CD4-positive, alpha-beta T cell treated with Interleukin-17A for 4 hours (primary cell): ENCODE measurements around the gene RHOBTB3.
"Not testable (repeated sequence)": the region's sequence is repeated elsewhere in the genome, so short reads cannot be mapped to it uniquely, and the experiment has no call there.

Experiments used
- DNase-seq: peaks from one replicate; pipeline ENCODE4 v3.0.0-alpha.2; 2020; ENCODE audit warnings: mixed read lengths

Gene RHOBTB3

GRCh38 chr5:95822542-95823181, 91.5 kb downstream of the RHOBTB3 start, which contains the start of gene GLRX:
GLRX (minus strand) TSS chr5:95822726; CDS start chr5:95822662, 64 bp downstream.
- peak; percentile 75 for DNase-seq

GRCh38 chr5:95823218-95823737, 92.1 kb downstream of the RHOBTB3 start:
- no peak for DNase-seq

- DNase-seq: peak; percentile 81
These were observed 92.8 kb downstream of the RHOBTB3 start for GRCh38 chr5:95823738-95824609.

GRCh38 chr5:95824747-95825146, 93.6 kb downstream of the RHOBTB3 start:
- DNase-seq: no peak

GRCh38 chr5:95825495-95825894, 94.4 kb downstream of the RHOBTB3 start:
- DNase-seq: no peak

GRCh38 chr5:95826949-95827891, 96.1 kb downstream of the RHOBTB3 start:
- no peak for DNase-seq

GRCh38 chr5:95827892-95828246, 96.7 kb downstream of the RHOBTB3 start:
- DNase-seq: no peak

- DNase-seq: no peak
These were observed 99.1 kb downstream of the RHOBTB3 start for GRCh38 chr5:95830226-95830625.

GRCh38 chr5:95832664-95833063, 101.5 kb downstream of the RHOBTB3 start:
- DNase-seq: no peak

GRCh38 chr5:95835682-95836385, 104.7 kb downstream of the RHOBTB3 start:
- DNase-seq: peak; percentile 74

- no peak for DNase-seq
These were observed 105.4 kb downstream of the RHOBTB3 start for GRCh38 chr5:95836544-95836943.

GRCh38 chr5:95836971-95837370, 105.8 kb downstream of the RHOBTB3 start:
- not testable (repeated sequence) for DNase-seq

GRCh38 chr5:95837492-95837891, 106.4 kb downstream of the RHOBTB3 start:
- no peak for DNase-seq

- no peak for DNase-seq
These were observed 106.9 kb downstream of the RHOBTB3 start for GRCh38 chr5:95838001-95838520.

- DNase-seq: no peak
These were observed 107.4 kb downstream of the RHOBTB3 start for GRCh38 chr5:95838556-95838955.

- no peak for DNase-seq
These were observed 108.5 kb downstream of the RHOBTB3 start for GRCh38 chr5:95839658-95840057.

- DNase-seq: no peak
These were observed 110.0 kb downstream of the RHOBTB3 start for GRCh38 chr5:95840956-95841705.

GRCh38 chr5:95841914-95842812, 111.0 kb downstream of the RHOBTB3 start:
- DNase-seq: no peak

- peak; percentile 76 for DNase-seq
These were observed 111.9 kb downstream of the RHOBTB3 start for GRCh38 chr5:95842854-95843544.
